GM19438 (cell line): ENCODE measurements around the gene MYO3A.

Source experiments
- ATAC-seq: cut with Tn5 transposase; IDR thresholded peaks from one replicate; pipeline ENCODE4 v1.9.1; 2021; ENCODE audit warnings: low read depth; ENCODE audit not compliant: unreplicated experiment

The MYO3A gene, protein sequence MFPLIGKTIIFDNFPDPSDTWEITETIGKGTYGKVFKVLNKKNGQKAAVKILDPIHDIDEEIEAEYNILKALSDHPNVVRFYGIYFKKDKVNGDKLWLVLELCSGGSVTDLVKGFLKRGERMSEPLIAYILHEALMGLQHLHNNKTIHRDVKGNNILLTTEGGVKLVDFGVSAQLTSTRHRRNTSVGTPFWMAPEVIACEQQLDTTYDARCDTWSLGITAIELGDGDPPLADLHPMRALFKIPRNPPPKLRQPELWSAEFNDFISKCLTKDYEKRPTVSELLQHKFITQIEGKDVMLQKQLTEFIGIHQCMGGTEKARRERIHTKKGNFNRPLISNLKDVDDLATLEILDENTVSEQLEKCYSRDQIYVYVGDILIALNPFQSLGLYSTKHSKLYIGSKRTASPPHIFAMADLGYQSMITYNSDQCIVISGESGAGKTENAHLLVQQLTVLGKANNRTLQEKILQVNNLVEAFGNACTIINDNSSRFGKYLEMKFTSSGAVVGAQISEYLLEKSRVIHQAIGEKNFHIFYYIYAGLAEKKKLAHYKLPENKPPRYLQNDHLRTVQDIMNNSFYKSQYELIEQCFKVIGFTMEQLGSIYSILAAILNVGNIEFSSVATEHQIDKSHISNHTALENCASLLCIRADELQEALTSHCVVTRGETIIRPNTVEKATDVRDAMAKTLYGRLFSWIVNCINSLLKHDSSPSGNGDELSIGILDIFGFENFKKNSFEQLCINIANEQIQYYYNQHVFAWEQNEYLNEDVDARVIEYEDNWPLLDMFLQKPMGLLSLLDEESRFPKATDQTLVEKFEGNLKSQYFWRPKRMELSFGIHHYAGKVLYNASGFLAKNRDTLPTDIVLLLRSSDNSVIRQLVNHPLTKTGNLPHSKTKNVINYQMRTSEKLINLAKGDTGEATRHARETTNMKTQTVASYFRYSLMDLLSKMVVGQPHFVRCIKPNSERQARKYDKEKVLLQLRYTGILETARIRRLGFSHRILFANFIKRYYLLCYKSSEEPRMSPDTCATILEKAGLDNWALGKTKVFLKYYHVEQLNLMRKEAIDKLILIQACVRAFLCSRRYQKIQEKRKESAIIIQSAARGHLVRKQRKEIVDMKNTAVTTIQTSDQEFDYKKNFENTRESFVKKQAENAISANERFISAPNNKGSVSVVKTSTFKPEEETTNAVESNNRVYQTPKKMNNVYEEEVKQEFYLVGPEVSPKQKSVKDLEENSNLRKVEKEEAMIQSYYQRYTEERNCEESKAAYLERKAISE (N-terminal part only)

GRCh38 chr10:25933653-25934608 is at the start of gene MYO3A:
MYO3A (plus strand) TSS chr10:25934229; CDS start chr10:25952111, 17,882 bp downstream.
- ATAC-seq = no peak

- no peak for ATAC-seq
These were observed 45.4 kb upstream of the MYO3A start for GRCh38 chr10:25888627-25889026.

DNA sequence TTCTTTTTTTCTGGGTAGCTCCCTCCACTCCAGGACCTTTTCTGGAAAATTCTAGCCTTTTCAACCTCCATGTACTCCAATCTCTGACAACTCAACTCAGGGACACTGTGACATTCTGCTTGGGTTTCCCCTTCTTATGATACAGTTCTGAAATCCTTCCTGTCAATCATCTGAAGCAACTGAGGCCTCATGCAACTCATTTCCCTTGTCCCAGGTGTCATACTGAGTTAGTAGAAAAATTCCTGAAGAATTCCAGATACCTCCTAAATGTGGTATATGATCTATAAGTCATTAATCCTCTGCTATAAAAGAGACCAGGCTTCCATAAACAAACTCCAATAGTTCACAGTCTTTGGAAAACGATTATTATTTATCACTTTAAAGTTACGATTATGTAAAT is 43.0 kb upstream of the MYO3A start:
- ATAC-seq = no peak

GRCh38 chr10:25895856-25896255 is 38.2 kb upstream of the MYO3A start:
- ATAC-seq = no peak

GRCh38 chr10:25896421-25896820 is 37.6 kb upstream of the MYO3A start:
- ATAC-seq = no peak

DNA sequence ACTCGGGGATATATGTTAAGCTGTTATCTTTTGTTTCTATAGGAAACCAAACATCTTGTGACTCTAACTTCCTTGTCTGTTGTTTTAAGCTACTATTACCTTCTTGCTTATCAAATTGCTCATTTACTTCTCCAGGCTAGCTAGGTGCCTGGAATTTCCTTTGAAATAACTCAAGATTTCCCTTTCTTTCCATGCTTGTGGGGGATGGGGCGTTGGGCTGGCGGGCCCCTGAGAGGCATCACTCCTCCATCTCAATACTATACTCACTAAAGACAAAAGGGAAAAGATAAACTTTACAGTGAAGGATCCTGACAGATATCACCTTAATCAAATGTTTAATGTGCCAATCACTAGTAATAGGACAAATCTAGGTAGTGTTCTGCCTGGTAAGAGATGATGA is 34.7 kb upstream of the MYO3A start:
- no peak for ATAC-seq

GRCh38 chr10:25901199-25901598 is 32.8 kb upstream of the MYO3A start:
- no peak for ATAC-seq

DNA sequence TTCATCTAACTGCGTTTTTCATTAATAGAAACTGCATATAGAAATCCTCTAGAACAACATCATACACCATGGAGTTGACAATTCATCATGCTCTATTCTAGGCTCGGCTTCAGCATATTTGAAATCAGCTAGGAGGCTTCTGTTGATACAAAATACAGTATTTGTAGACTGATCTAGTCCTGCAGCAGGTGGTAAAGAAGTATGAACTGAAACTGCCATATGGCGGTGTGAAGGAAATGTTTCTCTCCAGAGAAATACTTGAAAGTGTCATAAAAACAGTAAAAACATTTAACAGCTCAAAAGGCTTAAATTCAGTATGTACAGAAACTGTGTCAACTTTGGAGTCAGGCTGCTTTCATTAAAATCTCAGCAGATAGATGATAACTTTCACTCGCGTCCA is 32.0 kb upstream of the MYO3A start:
- no peak for ATAC-seq

DNA sequence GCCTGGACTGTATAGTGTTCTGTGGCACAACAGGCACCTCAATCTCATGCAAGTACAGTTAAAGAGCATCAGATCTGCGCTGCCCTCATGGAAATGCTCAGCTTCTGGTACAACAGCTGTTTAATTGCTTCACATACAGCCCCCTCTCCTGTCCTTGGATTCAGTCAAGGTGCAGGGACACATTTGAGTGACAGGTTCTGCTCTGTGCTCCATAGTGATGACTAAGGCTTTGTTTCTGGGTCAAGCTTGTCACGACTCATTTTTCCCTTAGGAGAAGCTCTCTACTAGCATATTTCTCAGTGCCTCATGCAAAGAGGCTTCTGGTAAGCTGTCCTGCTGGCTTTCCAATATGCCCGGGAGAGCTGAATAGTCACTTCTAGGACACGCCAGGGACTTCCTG is 26.8 kb upstream of the MYO3A start:
- ATAC-seq = no peak

GRCh38 chr10:25912866-25913265 is 21.2 kb upstream of the MYO3A start:
- ATAC-seq = no peak

- ATAC-seq = no peak
These were observed 19.3 kb upstream of the MYO3A start for GRCh38 chr10:25914776-25915175.

GRCh38 chr10:25934621-25935139 is 651 bp downstream of the MYO3A start:
- ATAC-seq = no peak

GRCh38 chr10:25938405-25938804 is 4.4 kb downstream of the MYO3A start:
- no peak for ATAC-seq

DNA sequence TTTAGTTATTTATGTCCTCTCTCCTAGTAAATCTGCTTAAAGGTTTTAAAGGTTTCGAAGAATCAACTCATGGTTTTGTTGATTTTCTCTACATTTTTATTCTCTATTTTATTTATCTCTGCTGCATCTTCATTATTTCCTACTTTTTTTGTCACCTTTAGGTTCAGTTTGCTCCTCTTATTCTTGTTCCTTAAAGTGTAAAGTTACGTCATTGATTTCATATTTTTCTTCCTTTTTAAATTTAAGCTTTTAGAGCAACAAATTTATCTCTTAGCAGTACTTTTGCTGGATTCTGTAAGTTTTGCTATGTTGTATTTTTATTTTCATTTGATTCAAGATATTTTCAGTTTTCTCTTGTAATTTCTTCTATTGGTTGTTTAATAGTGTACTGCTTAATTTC is 10.7 kb downstream of the MYO3A start:
- ATAC-seq = no peak

GRCh38 chr10:25952857-25953256 is 18.8 kb downstream of the MYO3A start:
- no peak for ATAC-seq

DNA sequence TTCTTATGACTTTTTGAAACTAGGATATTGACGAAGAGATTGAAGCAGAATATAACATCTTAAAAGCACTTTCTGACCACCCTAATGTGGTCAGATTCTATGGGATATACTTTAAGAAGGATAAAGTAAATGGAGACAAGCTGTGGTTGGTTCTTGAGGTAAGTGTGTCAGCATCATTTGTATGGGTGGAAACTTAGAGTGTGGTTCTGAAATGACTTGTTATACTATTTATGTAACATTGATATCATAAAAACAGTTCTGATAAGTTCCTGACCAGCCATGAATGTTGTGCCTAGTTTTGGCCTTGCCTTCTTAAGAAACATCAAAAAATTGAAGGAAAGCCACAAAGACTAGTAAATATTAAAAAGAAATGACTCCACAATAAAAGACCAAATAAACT is 20.8 kb downstream of the MYO3A start:
- ATAC-seq = no peak

- no peak for ATAC-seq
These were observed 25.7 kb downstream of the MYO3A start for GRCh38 chr10:25959540-25960232.

DNA sequence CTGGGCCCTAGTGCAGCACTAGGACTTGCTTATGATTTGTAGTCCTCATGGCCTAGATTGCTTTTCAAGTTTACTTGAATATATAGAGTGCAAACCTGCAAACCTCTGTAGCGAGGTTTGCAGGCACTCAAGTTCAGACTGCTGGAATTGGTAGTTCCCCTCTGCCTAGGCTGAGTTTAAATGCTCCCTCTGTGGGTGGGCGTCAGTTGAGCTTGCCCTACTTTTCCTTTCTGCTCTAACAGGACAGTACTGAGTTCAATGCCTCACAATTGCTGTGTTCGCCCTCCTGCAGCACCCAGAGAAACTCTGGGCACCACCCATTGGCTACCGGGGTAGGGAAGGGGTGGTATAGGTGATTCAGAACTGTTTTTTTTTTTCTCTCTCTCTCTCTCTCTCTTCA is 31.6 kb downstream of the MYO3A start:
- ATAC-seq = no peak

GRCh38 chr10:25966844-25967243 is 32.8 kb downstream of the MYO3A start:
- no peak for ATAC-seq
